Renal cortical epithelial cell (primary cell): Measurements from ENCODE around the gene CDK8. TPM values are rescaled to one million over a fixed set of nuclear protein-coding genes. Genes with fewer than 3 reads are reported as not detected.
"Not testable (repeated sequence)": the region's sequence is repeated elsewhere in the genome, so short reads cannot be mapped to it uniquely, and the experiment has no call there.

Experiments
- DNase-seq: peaks from one replicate; pipeline ENCODE4 v3.0.0-alpha.2; 2011; ENCODE audit warnings: low read depth
- total RNA-seq: library from RNA; depleted of rRNA; stranded (reverse); fragments of >200 nt; gene quantifications from 2 replicates; pipeline ENCODE4 v1.2.3, GENCODE V29; 2014

CDK8 gene
- total RNA-seq, 1 donor from 2014 or later = 24.2 TPM

DNA sequence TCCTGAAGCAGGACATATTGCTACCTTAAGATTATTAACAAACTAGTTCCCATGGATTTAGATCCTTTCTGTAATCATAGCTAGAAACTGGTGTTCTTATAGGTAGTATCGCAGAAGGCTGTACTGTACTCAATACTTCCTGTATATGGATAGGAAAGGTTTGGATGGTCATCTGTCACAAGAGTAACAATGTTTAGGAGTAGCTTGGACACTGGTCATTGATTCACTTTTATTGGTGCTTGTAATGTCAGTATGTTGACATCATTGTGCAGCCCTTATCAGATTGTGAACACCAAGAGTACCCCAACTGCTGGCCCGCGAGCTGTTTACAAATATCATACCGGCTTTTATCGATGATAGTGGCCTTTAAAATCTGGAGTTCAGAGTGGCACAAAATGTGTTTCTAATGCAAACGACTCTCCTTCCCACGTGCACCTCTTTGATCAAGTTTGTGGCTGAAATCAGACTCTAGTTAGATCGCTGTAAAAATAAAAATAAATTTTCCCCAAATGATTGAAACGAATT, 605 bp upstream of the CDK8 start:
- no peak for DNase-seq

- DNase-seq = peak; percentile 24
These were observed 718 bp downstream of the CDK8 start for GRCh38 chr13:26254583-26255111.

DNA sequence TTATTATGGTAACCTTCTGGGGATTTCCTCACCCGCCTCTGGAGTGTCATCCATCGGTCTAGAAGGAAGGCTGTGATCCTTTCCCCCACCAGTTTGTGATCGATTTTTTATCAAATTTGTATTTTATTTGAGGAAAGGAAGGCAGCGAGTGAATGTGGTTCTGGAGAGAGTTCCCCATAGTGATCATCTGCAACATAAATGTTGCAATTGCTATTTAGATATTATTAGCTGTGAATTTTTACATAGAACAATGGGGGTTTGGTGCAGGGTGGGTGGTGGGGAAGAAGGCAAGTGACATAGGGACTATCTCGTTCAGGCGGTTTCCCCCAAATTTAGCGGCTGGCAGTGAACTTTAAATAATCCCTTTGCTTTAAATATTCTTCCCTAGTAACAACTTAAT, 1.2 kb downstream of the CDK8 start:
- DNase-seq = no peak

GRCh38 chr13:26255691-26256277, 1.9 kb downstream of the CDK8 start:
- DNase-seq = no peak

DNA sequence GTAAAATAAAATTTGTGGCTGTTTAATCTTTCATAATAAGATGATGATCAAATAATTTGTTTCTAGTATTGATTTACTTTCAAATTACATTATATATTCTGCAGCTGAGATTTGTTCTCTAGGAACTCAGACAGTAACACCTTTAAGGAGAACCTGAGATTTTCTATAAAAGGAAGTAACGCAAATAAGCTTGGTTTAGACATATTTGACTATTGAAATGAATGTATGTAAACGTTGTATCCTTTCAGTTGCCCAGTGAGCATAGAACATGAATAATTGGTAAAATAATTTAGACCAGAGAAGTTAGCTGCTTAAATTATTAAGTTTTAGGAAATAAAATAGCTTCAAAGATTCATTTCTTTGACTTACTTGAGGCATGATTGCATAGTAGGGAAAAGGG, 3.1 kb downstream of the CDK8 start:
- no peak for DNase-seq

DNA sequence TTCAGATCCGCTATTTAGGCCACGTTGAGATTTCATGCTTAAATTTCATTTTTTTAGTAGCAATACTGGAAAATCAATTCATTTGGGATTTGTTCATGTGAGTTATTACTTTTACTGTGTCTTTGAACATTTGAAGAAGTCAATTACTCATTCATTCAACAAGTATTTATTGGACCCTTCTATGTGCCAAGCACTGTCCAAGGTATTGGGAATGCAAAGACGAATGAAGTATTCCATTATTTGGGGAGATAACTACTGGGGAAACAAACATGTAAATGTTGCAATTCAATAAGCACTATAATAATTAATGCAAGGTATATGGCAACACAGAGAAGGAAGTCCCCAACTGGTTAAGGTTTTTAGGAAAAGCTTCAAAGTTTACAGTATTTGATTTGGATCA, 5.7 kb downstream of the CDK8 start:
- DNase-seq = no peak

GRCh38 chr13:26262156-26262555, 8.2 kb downstream of the CDK8 start:
- no peak for DNase-seq

- no peak for DNase-seq
These were observed 12.4 kb downstream of the CDK8 start for GRCh38 chr13:26266311-26266710.

GRCh38 chr13:26270707-26271106, 16.8 kb downstream of the CDK8 start:
- no peak for DNase-seq

DNA sequence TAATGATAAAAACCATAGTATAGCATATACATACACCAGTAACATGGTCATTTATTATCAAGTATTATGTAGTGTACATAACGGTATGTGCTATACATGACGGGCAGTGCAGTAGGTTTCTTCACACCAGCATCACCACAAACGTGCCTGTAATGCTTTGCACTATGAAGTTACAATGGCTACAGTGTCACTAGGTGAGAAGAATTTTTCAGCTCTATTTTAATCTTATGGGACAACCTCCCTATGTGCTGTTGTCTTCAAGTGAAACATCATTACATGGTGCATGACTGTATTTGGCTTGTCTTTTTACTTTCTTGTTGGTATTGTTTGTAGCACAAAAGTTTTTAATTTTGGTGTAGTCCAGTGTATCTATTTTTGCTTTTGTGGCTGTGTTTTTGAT, 18.7 kb downstream of the CDK8 start:
- DNase-seq = no peak

DNA sequence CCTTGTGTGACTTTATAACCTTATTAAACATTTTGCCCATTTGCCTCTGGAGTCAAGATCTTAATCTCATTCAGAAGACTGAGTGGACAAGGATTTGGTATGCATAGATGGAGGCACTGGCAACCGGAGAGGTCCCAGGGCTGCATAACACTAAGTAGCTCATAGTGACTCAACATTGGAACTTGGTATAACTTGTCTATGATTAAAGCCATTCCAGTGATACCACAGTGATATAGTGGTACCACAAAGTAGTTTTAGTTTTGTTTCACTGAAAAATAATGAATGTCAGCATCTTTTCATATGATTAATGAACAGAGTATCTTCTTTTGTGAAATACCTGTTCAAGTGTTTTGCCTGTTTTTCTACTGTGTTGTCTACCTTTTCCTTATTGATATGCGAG, 26.4 kb downstream of the CDK8 start:
- peak; percentile 38 for DNase-seq

- DNase-seq = peak; percentile 38
These were observed 26.9 kb downstream of the CDK8 start for GRCh38 chr13:26280822-26281221.

- DNase-seq = not testable (repeated sequence)
These were observed 32.0 kb downstream of the CDK8 start for GRCh38 chr13:26285911-26286310.

DNA sequence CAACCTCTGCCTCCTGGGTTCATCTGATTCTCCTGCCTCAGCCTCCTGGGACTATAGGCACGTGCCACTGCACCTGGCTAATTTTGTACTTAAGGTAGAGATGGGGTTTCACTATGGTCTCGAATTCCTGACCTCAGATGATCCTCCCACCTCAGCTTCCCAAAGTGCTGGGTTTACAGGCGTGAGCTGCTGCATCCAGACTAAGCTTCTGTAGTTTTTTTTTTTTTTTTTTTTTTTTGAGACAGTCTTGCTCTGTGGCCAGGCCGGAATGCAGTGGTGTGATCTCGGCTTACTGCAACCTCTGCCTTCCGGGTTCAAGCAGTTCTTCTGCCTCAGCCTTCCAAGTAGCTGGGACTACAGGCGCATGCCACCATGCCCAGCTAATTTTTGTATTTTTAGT, 34.9 kb downstream of the CDK8 start:
- DNase-seq = not testable (repeated sequence)

GRCh38 chr13:26295812-26296211, 41.9 kb downstream of the CDK8 start:
- no peak for DNase-seq

GRCh38 chr13:26299168-26299750, 45.3 kb downstream of the CDK8 start:
- DNase-seq = no peak

DNA sequence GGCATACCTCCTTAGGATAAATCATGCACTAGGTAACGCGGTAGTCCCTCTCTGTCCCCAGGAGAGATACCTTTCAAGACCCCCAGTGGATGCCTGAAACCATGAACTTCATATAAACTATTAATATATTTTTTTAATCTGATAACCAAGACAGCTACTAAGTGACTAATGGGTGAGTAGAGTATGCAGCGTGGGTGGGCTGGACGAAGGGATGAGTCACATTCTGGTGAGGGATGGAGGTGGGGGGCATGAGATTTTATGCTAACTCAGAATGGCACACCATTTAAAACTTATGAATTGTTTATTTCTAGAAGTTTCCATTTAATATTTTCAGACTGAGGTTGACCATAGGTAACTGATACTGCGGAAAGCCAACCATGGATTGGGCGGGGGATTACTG, 46.2 kb downstream of the CDK8 start:
- peak; percentile 28 for DNase-seq

GRCh38 chr13:26305676-26306075, 51.7 kb downstream of the CDK8 start:
- no peak for DNase-seq

GRCh38 chr13:26307701-26308100, 53.8 kb downstream of the CDK8 start:
- DNase-seq = no peak

DNA sequence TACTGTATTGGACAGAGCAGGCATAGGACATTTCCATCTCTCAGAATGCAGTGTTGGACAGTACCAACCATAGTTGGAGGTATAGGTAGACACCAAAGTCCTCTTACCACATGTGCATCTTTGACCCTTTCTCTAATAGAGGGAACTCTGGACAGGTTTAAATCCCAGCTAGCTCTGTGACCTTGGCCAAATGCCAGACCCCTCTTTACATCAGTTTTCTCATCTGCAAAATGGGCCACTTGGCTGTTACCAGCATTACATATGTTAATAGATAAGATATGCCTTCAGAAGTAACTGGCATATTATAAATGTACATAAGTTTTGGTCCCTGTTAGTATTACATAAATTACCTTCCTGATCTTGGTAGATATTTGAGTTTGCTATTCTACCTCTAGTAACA, 54.3 kb downstream of the CDK8 start:
- DNase-seq = no peak

DNA sequence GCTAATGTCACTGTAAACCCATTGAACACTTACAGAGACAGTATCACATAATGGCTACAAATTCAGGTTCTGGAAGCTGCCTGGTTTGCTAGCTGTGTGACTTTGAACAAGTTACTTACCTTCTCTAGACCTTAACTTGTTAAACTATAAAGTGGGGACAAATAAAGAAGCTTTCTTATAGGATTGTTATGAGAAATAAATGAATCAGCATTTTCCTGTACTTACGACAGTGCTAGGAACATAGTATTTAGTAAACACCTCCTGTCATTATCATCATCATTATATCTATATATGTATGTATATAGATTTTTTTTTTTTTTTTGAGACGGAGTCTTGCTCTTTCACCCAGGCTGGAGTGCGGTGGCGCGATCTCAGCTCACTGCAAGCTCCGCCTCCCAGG, 54.9 kb downstream of the CDK8 start:
- no peak for DNase-seq

DNA sequence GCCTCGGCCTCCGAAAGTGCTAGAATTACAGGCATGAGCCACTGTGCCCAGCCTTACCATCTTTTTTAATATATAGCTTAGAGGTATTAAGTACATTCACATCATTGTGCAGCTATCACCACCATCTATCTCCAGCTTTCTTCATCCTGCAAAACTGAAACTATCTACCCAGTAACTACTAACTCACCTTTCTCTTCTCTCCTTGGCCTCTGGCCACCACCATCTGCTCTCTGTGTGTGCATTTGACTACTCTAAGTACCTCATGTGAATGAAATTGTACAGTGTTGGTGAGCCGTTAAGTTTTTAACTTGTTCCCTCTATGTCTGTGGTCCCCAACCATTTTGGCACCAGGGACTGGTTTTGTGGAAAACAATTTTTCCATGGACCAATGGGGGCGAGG, 56.1 kb downstream of the CDK8 start:
- no peak for DNase-seq

DNA sequence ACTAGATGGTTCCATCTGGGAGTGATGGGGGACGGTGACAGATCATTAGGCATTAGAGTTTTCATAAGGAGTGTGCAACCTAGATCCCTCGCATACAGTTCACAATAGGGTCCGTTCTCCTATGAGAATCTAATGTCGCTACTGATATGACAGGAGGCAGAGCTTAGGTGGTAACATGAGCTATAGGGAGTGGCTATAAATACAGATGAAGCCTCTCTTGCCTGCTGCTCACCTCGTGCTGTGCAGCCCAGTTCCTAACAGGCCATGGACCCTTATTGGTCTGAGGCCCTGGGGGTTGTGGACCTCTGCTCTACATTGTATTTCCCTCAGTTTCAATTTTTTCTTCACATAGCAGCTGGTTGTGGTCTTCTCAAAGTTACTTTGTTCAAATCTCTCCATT, 56.5 kb downstream of the CDK8 start:
- no peak for DNase-seq

GRCh38 chr13:26312019-26312418, 58.1 kb downstream of the CDK8 start:
- not testable (repeated sequence) for DNase-seq
